HG03457 (cell line): ENCODE results near the gene SAXO1.
A peak's percentile ranks its signal among the peaks of the same experiment; 100 is the strongest.
"Not testable (repeated sequence)": the region's sequence is repeated elsewhere in the genome, so short reads cannot be mapped to it uniquely, and the experiment has no call there.

Experiments
- ATAC-seq: cut with Tn5 transposase; IDR thresholded peaks from one replicate; pipeline ENCODE4 v1.9.1; 2021; ENCODE audit warnings: moderate number of reproducible peaks; ENCODE audit not compliant: unreplicated experiment

The SAXO1 gene

DNA sequence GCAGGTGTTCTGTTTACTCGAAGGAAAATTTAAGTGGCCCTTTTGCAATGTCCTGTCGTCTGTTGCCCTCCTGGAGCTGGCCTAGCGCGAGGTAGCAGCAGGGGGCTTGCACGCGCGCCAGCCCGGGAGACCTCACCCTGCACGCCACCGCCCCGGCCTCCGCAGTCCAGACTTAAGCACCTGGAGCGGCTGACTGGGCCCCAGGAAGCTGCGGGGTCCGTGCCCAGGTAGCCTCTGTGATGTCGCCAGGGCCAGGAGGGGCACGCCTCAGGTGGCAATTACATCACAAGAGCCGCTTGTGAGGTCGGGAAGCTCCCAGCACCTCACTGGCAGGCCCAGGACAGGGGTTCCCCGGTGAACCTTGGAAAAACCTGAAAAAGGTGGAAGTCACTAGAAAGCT is at the start of gene SAXO1:
SAXO1 (minus strand) TSS at position 195 of the 400 bp plus-strand sequence. CDS start 301 bp downstream, outside the sequence.
- ATAC-seq, result no peak

DNA sequence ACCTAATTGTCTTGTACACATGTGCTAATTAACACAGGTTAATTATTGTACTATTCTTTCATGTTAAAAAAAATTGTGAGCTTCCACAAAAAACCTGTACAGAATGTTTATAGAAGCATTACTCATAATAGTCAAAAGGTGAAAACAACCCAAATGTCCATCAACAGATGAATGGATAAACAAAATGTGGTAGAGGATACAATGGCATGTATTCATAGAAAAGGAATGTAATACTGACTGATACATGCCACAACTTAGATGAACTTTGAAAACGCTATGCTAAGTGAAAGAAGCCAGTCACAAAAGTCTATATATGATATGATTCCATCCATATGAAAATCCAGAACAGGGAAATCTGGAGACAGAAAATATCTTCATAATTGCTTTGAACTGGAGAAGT is 41.8 kb upstream of the SAXO1 start:
- ATAC-seq, result no peak

DNA sequence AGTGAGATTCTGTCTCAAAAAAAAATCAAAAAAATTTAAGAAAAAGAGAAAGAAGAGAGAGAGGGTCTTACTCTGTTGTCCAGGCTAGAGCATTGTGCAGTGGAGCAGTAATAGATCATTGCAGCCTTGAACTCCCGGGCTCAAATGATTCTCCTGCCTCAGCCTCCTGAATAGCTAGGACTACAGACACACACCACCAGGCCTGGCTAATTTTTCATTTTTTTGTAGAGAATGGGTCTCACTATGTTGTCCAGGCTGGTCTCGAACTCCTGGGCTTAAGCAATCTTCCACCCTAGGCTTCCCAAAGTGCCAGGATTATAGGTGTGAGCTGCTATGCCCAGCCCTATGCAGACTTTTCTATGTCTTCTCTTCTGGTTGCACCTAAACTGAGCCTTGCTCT is 41.2 kb upstream of the SAXO1 start:
- no peak for ATAC-seq

GRCh38 chr9:19057033-19057432 is 24.0 kb upstream of the SAXO1 start:
- ATAC-seq, result no peak

GRCh38 chr9:19050637-19051591 is 17.9 kb upstream of the SAXO1 start:
- no peak for ATAC-seq

GRCh38 chr9:19049917-19050636 is 17.1 kb upstream of the SAXO1 start:
- no peak for ATAC-seq

DNA sequence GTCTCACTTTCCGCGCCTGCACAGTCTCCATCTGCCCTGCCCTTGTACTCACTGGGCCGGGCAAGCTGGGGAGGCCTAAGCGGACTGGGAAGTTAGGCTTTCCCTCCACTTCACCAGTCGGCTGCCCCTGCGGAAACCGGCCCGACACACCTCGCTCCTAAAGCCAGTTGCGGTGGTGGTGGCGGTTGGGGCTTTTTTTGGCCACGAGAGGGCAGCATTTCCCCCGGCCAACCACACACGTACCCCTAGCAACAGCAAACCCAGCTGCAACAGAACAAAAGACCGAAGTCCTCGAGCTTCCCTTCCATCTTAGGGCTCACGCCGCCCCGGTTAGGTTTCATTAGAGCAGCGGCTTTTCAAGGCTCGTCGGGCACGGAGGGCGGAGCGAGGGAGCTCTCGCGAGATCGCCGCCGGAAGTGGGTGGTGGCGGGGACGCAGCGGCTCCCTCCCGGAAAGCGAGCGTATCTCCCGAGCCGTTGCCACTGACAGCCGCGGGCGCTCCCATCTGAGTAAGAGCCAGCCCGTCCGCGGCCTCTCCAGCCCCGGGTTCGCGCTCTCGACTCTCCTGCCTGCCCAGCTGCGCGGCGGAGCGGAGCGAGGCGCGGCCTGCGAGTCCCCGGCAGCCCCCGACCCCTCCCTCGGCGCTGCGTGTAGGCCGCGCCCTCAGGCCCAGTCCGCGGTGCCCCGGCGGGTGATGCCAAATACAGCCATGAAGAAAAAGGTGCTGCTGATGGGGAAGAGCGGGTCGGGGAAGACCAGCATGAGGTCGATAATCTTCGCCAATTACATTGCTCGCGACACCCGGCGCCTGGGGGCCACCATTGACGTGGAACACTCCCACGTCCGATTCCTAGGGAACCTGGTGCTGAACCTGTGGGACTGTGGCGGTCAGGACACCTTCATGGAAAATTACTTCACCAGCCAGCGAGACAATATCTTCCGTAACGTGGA is 16.2 kb upstream of the SAXO1 start, which contains the start of gene RRAGA:
RRAGA (plus strand) TSS at position 462 of the 951 bp plus-strand sequence; CDS start at position 695, 233 bp downstream.
- peak; percentile 91 for ATAC-seq

DNA sequence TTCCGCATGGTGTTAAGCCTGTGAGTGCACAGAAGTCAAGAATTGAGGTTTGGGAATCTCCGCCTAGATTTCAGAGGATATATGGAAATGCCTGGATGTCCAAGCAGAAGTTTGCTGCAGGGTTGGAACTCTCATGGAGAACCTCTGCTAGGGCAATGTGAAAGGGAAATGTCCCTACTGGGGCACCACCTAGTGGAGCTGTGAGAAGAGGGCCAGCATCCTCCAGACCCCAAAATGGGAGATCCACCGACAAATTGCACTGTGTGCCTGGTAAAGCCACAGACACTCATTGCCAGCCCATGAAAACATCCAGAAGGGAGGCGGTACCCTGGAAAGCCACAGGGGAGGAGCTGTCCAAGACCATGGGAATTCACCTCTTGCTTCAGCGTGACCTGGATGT is 3.6 kb upstream of the SAXO1 start:
- no peak for ATAC-seq

- no peak for ATAC-seq
Measured at GRCh38 chr9:19032406-19032805, 603 bp downstream of the SAXO1 start.

GRCh38 chr9:19030899-19031298 is 2.1 kb downstream of the SAXO1 start:
- ATAC-seq, result no peak

DNA sequence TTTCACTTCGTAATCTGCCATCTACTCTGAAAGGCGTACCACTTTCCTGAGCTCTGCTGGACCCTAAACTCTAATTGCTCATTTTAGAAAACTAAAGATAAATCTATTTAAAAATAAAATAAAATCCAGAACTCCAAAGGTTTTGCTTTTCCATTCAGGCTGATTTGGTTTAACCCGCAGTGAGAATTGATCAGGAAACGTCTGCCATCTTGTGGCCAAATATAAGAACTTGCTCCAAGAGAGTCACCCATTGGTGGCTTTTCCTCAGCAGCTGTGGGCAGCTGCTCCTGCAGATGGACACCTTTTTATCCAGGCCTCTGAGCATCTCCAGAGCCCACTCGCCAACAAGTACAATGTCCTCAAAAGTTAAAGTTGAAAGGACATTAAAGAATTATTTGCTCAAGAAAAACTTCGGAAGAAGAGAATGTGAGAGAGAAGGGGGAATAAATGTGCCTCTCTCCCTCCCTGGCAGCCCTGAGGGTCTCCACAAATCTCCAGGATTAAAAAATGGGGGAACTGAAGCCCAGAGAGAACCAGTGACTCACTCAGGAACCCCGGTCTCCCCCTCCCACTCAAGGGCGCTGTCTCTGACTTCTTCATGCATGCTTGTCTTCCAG is 4.1 kb downstream of the SAXO1 start:
- peak; percentile 56 for ATAC-seq

DNA sequence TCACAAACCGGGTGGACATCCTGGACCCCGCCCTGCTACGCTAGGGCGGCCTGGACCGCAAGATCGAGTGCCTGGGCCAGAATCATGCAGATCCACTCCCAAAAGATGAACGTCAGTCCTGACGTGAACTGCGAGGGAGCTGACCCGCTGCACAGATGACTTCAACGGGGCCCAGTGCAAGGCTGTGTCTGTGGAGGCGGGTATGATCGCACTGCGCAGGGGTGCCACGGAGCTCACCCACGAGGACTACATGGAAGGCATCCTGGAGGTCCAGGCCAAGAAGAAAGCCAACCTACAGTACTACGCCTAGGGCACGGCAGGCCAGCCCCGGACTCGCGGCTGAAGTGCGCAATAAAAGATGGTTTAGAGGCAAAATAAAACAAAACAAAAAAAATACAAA is 5.2 kb downstream of the SAXO1 start:
- ATAC-seq, result no peak

DNA sequence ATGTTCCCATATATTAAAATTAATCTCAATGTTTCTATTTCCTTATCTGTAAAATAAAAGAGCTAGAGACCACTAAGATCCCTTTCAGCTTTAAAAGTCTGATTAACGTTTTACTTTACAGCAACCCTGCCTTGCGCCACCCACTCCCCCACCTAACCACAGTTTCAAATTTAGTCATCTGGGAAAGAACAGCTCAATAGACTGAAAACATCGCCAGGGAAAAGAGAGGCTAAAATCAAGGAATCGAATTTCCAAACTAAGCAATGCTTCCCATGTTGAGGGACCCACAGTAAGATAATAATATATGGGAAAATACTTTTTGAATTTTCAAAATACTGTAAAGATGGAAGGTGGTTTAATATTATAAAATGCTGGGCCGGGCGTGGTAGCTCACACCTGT is 6.6 kb downstream of the SAXO1 start:
- no peak for ATAC-seq

GRCh38 chr9:19023078-19023477 is 9.9 kb downstream of the SAXO1 start:
- ATAC-seq, result no peak

GRCh38 chr9:19022206-19022605 is 10.8 kb downstream of the SAXO1 start:
- no peak for ATAC-seq

DNA sequence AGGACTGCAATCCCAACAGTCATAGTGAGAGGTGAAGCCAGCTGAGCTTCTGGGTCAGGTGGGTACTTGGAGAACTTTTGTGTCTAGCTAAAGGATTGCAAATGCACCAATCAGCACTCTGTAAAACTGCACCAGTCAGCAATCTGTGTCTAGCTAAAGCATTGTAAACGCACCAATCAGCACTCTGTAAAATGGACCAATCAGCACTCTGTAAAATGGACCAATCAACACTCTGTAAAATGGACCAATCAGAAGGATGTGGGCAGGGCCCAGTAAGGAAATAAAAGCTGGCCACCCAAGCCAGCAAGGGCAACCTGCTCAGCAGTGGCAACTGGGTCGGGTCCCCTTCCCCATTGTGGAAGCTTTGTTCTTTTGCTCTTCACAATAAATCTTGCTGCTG is 11.4 kb downstream of the SAXO1 start:
- not testable (repeated sequence) for ATAC-seq

GRCh38 chr9:19020886-19021455 is 12.0 kb downstream of the SAXO1 start:
- ATAC-seq, result no peak

DNA sequence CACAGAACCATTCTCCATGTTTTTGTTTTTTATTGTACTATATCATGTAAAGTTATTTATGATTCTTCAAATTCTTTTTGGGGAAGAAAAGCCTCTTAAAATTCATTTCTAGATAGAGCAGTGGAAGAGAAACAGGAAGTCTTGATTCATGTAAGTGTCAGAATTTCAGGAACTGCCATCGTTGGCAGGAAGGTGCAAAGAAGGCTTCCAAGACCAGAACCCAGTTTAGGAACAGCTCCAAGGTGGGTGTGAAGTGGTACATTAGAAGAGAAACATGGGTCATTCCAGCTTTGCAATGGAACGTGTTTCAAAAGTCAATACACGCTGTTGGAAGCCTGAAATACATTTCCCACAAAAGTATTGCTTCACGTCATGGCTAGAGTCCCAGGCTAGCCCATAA is 14.8 kb downstream of the SAXO1 start:
- no peak for ATAC-seq

DNA sequence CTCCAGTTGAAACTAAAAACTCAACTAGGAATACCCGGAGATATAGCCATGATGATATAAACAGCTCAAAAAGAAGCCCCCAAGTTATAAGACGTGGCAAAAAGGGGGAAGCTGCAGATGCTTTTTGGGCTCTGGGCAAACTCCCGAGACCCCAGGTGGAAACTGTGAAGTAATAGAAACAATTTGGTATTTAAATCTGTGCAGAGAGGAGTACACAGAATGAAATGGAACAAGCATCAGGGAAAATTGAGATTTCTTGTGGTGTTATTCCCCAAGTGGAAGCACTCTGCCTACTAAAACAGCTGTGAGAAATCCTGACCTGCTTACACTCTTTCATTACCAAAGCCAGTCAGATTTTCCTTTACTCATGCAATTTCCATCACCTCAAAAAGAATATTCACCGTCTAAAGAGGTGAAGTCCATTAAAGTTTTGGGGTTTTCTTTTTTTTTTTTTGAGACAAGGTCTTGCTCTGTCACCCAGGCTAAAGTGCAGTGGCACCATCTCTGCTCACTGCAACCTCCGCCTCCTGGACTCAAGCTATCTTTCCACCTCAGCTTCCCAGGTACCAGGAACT is 23.5 kb downstream of the SAXO1 start:
- ATAC-seq, result no peak

DNA sequence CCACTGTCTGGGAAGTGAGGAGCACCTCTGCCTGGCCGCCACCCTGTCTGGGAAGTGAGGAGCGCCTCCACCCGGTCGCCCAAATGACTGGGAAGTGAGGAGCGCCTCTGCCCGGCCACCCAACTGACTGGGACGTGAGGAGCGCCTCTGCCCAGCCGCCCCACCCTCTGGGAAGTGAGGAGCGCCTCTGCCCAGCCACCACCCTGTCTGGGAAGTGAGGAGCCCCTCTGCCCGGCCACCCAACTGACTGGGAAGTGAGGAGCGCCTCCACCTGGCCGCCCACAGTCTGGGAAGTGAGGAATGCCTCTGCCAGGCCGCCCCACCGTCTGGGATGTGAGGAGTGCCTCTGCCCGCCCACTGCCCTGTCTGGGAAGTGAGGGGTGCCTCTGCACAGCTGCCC is 32.9 kb downstream of the SAXO1 start:
- no peak for ATAC-seq
